ENCODE measurements around the gene CNFN. TPM values are rescaled to one million over a fixed set of nuclear protein-coding genes. Genes with fewer than 3 reads are reported as not detected.

The CNFN gene
- polyA plus RNA-seq, result 1 to 10 TPM in 2 of 3 donors, not detected in 1; 3.3 to 7.1 TPM

- DNase-seq, result no peak
- Mint-ChIP-seq H3K27ac (no peak within 1 kb of the TSS), H3K4me1 (peaks cover 5 to 7% of the 10 kb centered on the region in 2 donors), H3K4me3 (peak within 1 kb of the TSS in 1 of 5 donors; percentile 9), H3K9me3 (no peaks in the 10 kb centered on the region), H3K27me3 (ENCODE audit: low read depth in 3 of 3) (peaks cover 6 to 12% (median 6%) of the 10 kb centered on the region in 3 donors), H3K36me3 (peaks cover 0 to 4% (median 0%) of the 10 kb centered on the region in 3 donors)
Observed at GRCh38 chr19:42389899-42390298, at the start of gene CNFN. CNFN (minus strand) TSS chr19:42390297; CDS start chr19:42389037, 1,260 bp downstream.

- no peaks in the 10 kb centered on the region for H3K36me3 Mint-ChIP-seq
- no peak for DNase-seq
- H3K4me1 Mint-ChIP-seq, result peaks cover 9 to 24% of the 10 kb centered on the region in 2 donors
- H3K27me3 Mint-ChIP-seq (ENCODE audit: low read depth in 3 of 3), result peaks cover 0 to 5% (median 4%) of the 10 kb centered on the region in 3 donors
- no peak overlapping the region for H3K4me3 Mint-ChIP-seq
- H3K9me3 Mint-ChIP-seq, result no peaks in the 10 kb centered on the region
- H3K27ac Mint-ChIP-seq, result no peak overlapping the region
Observed at GRCh38 chr19:42436006-42436405, 45.9 kb upstream of the CNFN start.

- H3K27me3 Mint-ChIP-seq (ENCODE audit: low read depth in 3 of 3), result peaks cover 0 to 3% (median under 1%) of the 10 kb centered on the region in 3 donors
- DNase-seq, result no peak
- no peaks in the 10 kb centered on the region for H3K9me3 Mint-ChIP-seq
- H3K4me3 Mint-ChIP-seq, result no peak overlapping the region
- peaks cover 4 to 17% of the 10 kb centered on the region in 2 donors for H3K4me1 Mint-ChIP-seq
- no peak overlapping the region for H3K27ac Mint-ChIP-seq
- no peaks in the 10 kb centered on the region for H3K36me3 Mint-ChIP-seq
Observed at GRCh38 chr19:42435316-42435715, 45.2 kb upstream of the CNFN start.

- peaks cover 0 to 2% (median 0%) of the 10 kb centered on the region in 3 donors for H3K27me3 Mint-ChIP-seq (ENCODE audit: low read depth in 3 of 3)
- H3K9me3 Mint-ChIP-seq, result no peaks in the 10 kb centered on the region
- peaks cover 4 to 7% of the 10 kb centered on the region in 2 donors for H3K4me1 Mint-ChIP-seq
- no peak overlapping the region for H3K4me3 Mint-ChIP-seq
- DNase-seq, result peak; percentile 32 to 55 (median 47)
- no peak overlapping the region for H3K27ac Mint-ChIP-seq
- no peaks in the 10 kb centered on the region for H3K36me3 Mint-ChIP-seq
Observed at GRCh38 chr19:42433503-42434260, 43.6 kb upstream of the CNFN start.

GRCh38 chr19:42431486-42431885 is 41.4 kb upstream of the CNFN start:
- Mint-ChIP-seq H3K4me1 (no peaks in the 10 kb centered on the region), H3K27me3 (ENCODE audit: low read depth in 3 of 3) (peaks cover 0 to 2% (median 0%) of the 10 kb centered on the region in 3 donors), H3K36me3 (no peaks in the 10 kb centered on the region), H3K4me3 (no peak overlapping the region), H3K27ac (no peak overlapping the region), H3K9me3 (no peaks in the 10 kb centered on the region)
- DNase-seq, result no peak

GRCh38 chr19:42428676-42429075 is 38.6 kb upstream of the CNFN start:
- Mint-ChIP-seq H3K27ac (no peak overlapping the region), H3K36me3 (no peaks in the 10 kb centered on the region), H3K27me3 (ENCODE audit: low read depth in 3 of 3) (no peaks in the 10 kb centered on the region), H3K9me3 (no peaks in the 10 kb centered on the region), H3K4me1 (peaks cover 5 to 9% of the 10 kb centered on the region in 2 donors), H3K4me3 (no peak overlapping the region)
- DNase-seq, result no peak

- Mint-ChIP-seq H3K27me3 (ENCODE audit: low read depth in 3 of 3) (peaks cover 0 to 4% (median 2%) of the 10 kb centered on the region in 3 donors), H3K4me3 (no peak within 1 kb of the TSS), H3K27ac (no peak within 1 kb of the TSS), H3K36me3 (no peaks in the 10 kb centered on the region), H3K4me1 (peaks cover 17 to 22% of the 10 kb centered on the region in 2 donors), H3K9me3 (no peaks in the 10 kb centered on the region)
- DNase-seq, result no peak
Observed at GRCh38 chr19:42427313-42427712, 37.2 kb upstream of the CNFN start, which contains the start of gene LIPE. LIPE (minus strand) TSS chr19:42427388; CDS start chr19:42427149, 239 bp downstream.

GRCh38 chr19:42426643-42427042 is 36.5 kb upstream of the CNFN start:
- Mint-ChIP-seq H3K4me3 (no peak overlapping the region), H3K27me3 (ENCODE audit: low read depth in 3 of 3) (peaks cover 0 to 4% (median 2%) of the 10 kb centered on the region in 3 donors), H3K27ac (no peak overlapping the region)

GRCh38 chr19:42424712-42425131 is 34.6 kb upstream of the CNFN start:
- H3K4me1 Mint-ChIP-seq, result peaks cover 34 to 44% of the 10 kb centered on the region in 2 donors
- H3K27ac Mint-ChIP-seq, result peak overlapping the region in 1 of 6 donors; percentile 28
- no peaks in the 10 kb centered on the region for H3K36me3 Mint-ChIP-seq
- DNase-seq, result no peak
- no peaks in the 10 kb centered on the region for H3K9me3 Mint-ChIP-seq
- peak overlapping the region in 4 of 5 donors; percentile 90 to 98 (median 94) for H3K4me3 Mint-ChIP-seq
- H3K27me3 Mint-ChIP-seq (ENCODE audit: low read depth in 3 of 3), result peaks cover 0 to 4% (median 2%) of the 10 kb centered on the region in 3 donors

More at GRCh38 chr19:42426643-42427042, 36.5 kb upstream of the CNFN start:
- H3K9me3 Mint-ChIP-seq, result no peaks in the 10 kb centered on the region
- H3K36me3 Mint-ChIP-seq, result no peaks in the 10 kb centered on the region
- DNase-seq, result no peak
- H3K4me1 Mint-ChIP-seq, result peaks cover 23 to 29% of the 10 kb centered on the region in 2 donors

- no peaks in the 10 kb centered on the region for H3K36me3 Mint-ChIP-seq
- no peak for DNase-seq
- no peaks in the 10 kb centered on the region for H3K9me3 Mint-ChIP-seq
- peak overlapping the region; percentile 90 to 98 (median 97) for H3K4me3 Mint-ChIP-seq
- peaks cover 0 to 4% (median 2%) of the 10 kb centered on the region in 3 donors for H3K27me3 Mint-ChIP-seq (ENCODE audit: low read depth in 3 of 3)
- H3K4me1 Mint-ChIP-seq, result peaks cover 34 to 45% of the 10 kb centered on the region in 2 donors
- peak overlapping the region in 2 of 6 donors; percentile 28 to 85 for H3K27ac Mint-ChIP-seq
Observed at GRCh38 chr19:42424345-42424707, 34.2 kb upstream of the CNFN start.

- Mint-ChIP-seq H3K36me3 (no peaks in the 10 kb centered on the region), H3K9me3 (no peaks in the 10 kb centered on the region), H3K27me3 (ENCODE audit: low read depth in 3 of 3) (peaks cover 0 to 4% (median 2%) of the 10 kb centered on the region in 3 donors), H3K4me3 (peak overlapping the region; percentile 90 to 98 (median 97)), H3K27ac (peak overlapping the region; percentile 80 to 95 (median 86)), H3K4me1 (peaks cover 34 to 45% of the 10 kb centered on the region in 2 donors)
- DNase-seq, result peak; percentile 92 to 93 (median 93)
Observed at GRCh38 chr19:42423462-42424344, 33.6 kb upstream of the CNFN start.

GRCh38 chr19:42422901-42423461 is 32.9 kb upstream of the CNFN start:
- Mint-ChIP-seq H3K4me1 (peaks cover 34 to 45% of the 10 kb centered on the region in 2 donors), H3K27me3 (ENCODE audit: low read depth in 3 of 3) (peaks cover 0 to 4% (median 2%) of the 10 kb centered on the region in 3 donors), H3K4me3 (peak overlapping the region; percentile 90 to 98 (median 97)), H3K9me3 (no peaks in the 10 kb centered on the region), H3K36me3 (no peaks in the 10 kb centered on the region), H3K27ac (peak overlapping the region; percentile 80 to 95 (median 86))
- DNase-seq, result no peak

Measured in immature natural killer cell (primary cell).